Astrocyte (in vitro differentiated cells and primary cell): ENCODE results near the gene NTRK3. TPM values are rescaled to one million over a fixed set of nuclear protein-coding genes. Genes with fewer than 3 reads are reported as not detected.

Source experiments
- DNase-seq: peaks from one replicate; pipeline ENCODE4 v3.0.0-alpha.2; 2010; ENCODE audit warnings: low read depth
- FAIRE-seq: peaks from 2 replicates; lab custom pipeline; 2011; peaks lifted over from hg19 to GRCh38; lab: Jason Lieb, UNC
- H2AFZ ChIP-seq: 2 replicates; pipeline ENCODE4 v1.6.0; 2012; ENCODE audit warnings: low read depth, low read length, inconsistent platforms
- H3K27ac ChIP-seq: 2 replicates; pipeline ENCODE4 v1.5.1; 2011; ENCODE audit warnings: low read depth, low read length, inconsistent platforms
- H3K27me3 ChIP-seq: 2 replicates; pipeline ENCODE4 v1.6.0; 2011; ENCODE audit warnings: low read length, inconsistent platforms; ENCODE audit not compliant: insufficient read depth
- H3K36me3 ChIP-seq: 2 replicates; pipeline ENCODE4 v1.5.1; 2011; ENCODE audit warnings: low read length, inconsistent platforms; ENCODE audit not compliant: insufficient read depth
- H3K4me1 ChIP-seq: 2 replicates; pipeline ENCODE4 v1.5.1; 2011; ENCODE audit warnings: low read length, inconsistent platforms; ENCODE audit not compliant: insufficient read depth
- H3K4me2 ChIP-seq: 2 replicates; pipeline ENCODE4 v1.6.0; 2012; ENCODE audit warnings: low read length, inconsistent platforms
- H3K4me3 ChIP-seq: 2 replicates; pipeline ENCODE4 v1.5.1; 2011; ENCODE audit warnings: low read depth, mild to moderate bottlenecking, low read length, inconsistent platforms; ENCODE audit not compliant: insufficient read depth
- H3K79me2 ChIP-seq: 2 replicates; pipeline ENCODE4 v1.6.0; 2012; ENCODE audit warnings: mild to moderate bottlenecking, low read length, inconsistent platforms; ENCODE audit not compliant: insufficient read depth
- H3K9ac ChIP-seq: 2 replicates; pipeline ENCODE4 v1.6.0; 2012; ENCODE audit warnings: mild to moderate bottlenecking, low read length, inconsistent platforms
- H3K9me3 ChIP-seq: 2 replicates; pipeline ENCODE4 v1.5.1; 2012; ENCODE audit warnings: low read depth, mild to moderate bottlenecking, low read length, inconsistent platforms; ENCODE audit not compliant: insufficient read depth
- H4K20me1 ChIP-seq: 2 replicates; pipeline ENCODE4 v1.6.0; 2012; ENCODE audit warnings: low read length, inconsistent platforms; ENCODE audit not compliant: insufficient read depth
- H3K27ac Mint-ChIP-seq: one replicate; pipeline ENCODE4 v1.8.0; 2021; ENCODE audit warnings: mild to moderate bottlenecking, mixed read lengths; ENCODE audit not compliant: unreplicated experiment
- H3K27me3 Mint-ChIP-seq: one replicate; pipeline ENCODE4 v1.8.0; 2021; ENCODE audit warnings: low read depth, mixed read lengths; ENCODE audit not compliant: unreplicated experiment
- H3K36me3 Mint-ChIP-seq: one replicate; pipeline ENCODE4 v1.8.0; 2021; ENCODE audit warnings: low read depth, mixed read lengths; ENCODE audit not compliant: unreplicated experiment
- H3K4me1 Mint-ChIP-seq: one replicate; pipeline ENCODE4 v1.8.0; 2021; ENCODE audit warnings: low read depth, mixed read lengths; ENCODE audit not compliant: unreplicated experiment
- H3K4me3 Mint-ChIP-seq: one replicate; pipeline ENCODE4 v1.8.0; 2021; ENCODE audit warnings: mild to moderate bottlenecking, moderate library complexity, mixed read lengths; ENCODE audit not compliant: unreplicated experiment
- H3K9me3 Mint-ChIP-seq: one replicate; pipeline ENCODE4 v1.8.0; 2021; ENCODE audit warnings: mild to moderate bottlenecking, mixed read lengths; ENCODE audit not compliant: unreplicated experiment
- EZH2 ChIP-seq: IDR thresholded peaks from 2 replicates; pipeline ENCODE4 v1.6.1; 2012; ENCODE audit warnings: mild to moderate bottlenecking, low read length, inconsistent platforms; ENCODE audit not compliant: insufficient read depth
- total RNA-seq: library from RNA; stranded (reverse); gene quantifications from 2 replicates; pipeline ENCODE4 v1.2.1, GENCODE V29; 2021
- TF ChIP-seq, protein P1 (sequence below): IDR thresholded peaks from 2 replicates; pipeline ENCODE4 v1.5.1; 2011; ENCODE audit warnings: low read depth, mild to moderate bottlenecking, inconsistent platforms, low read length, moderate library complexity; ENCODE audit not compliant: insufficient read depth

Gene NTRK3
- total RNA-seq, 1 donor from 2014 or later: 12.9 TPM

DNA sequence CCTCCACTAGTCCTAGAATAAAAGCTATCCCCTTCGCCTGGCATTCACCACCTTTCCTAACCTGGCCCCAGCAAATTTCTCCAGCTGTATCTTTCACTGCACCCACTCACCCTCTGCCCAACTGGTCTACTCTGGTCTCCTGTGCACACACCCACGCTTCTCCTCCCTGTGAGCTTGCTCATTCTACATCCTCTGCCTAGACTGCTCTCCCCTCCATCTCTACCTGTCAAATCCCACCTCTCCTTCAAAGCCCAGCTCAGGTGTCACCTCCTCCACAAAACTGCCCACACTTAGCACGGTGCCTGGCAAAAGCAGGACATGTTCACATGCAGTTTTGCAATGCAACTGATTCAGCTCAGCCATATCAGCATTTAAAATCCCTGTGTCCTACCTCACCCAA, 45.8 kb upstream of the NTRK3 start:
- TF ChIP-seq, protein P1, sequence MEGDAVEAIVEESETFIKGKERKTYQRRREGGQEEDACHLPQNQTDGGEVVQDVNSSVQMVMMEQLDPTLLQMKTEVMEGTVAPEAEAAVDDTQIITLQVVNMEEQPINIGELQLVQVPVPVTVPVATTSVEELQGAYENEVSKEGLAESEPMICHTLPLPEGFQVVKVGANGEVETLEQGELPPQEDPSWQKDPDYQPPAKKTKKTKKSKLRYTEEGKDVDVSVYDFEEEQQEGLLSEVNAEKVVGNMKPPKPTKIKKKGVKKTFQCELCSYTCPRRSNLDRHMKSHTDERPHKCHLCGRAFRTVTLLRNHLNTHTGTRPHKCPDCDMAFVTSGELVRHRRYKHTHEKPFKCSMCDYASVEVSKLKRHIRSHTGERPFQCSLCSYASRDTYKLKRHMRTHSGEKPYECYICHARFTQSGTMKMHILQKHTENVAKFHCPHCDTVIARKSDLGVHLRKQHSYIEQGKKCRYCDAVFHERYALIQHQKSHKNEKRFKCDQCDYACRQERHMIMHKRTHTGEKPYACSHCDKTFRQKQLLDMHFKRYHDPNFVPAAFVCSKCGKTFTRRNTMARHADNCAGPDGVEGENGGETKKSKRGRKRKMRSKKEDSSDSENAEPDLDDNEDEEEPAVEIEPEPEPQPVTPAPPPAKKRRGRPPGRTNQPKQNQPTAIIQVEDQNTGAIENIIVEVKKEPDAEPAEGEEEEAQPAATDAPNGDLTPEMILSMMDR: no peak
- H3K27me3 ChIP-seq: peaks cover 3% of the 10 kb centered on the region

DNA sequence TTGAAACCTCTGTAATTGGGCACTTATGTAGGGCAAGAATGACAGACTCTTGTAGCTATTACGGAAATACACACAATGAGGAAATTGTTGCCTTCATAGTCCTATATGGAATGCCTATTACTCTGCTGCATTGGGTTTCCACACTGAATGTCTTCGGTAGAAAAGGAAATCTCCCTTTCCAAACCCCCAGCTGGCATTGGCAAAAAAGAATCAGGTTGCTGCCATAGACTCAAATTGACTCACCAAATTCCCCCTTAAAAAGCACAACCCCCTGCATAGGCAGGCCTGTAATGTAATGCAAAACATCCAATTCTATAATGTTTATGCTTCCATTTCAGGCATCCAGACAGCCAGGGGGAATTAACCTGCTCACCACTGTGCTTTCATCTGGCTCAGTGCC, 44.8 kb upstream of the NTRK3 start:
- peaks cover 7% of the 10 kb centered on the region for H3K9me3 Mint-ChIP-seq
- H3K4me3 Mint-ChIP-seq: no peak overlapping the region
- Histone ChIP-seq H3K36me3 (no peaks in the 10 kb centered on the region), H2AFZ (no peak overlapping the region), H3K4me1 (no peaks in the 10 kb centered on the region), H4K20me1 (no peaks in the 10 kb centered on the region), H3K79me2 (no peaks in the 10 kb centered on the region), H3K9ac (no peak overlapping the region), H3K4me2 (no peak overlapping the region), H3K27ac (no peak overlapping the region), H3K9me3 (no peaks in the 10 kb centered on the region), H3K4me3 (no peak overlapping the region), H3K27me3 (peaks cover 3% of the 10 kb centered on the region)
- TF ChIP-seq, protein P1: no peak
- no peak for TF ChIP-seq EZH2
- no peaks in the 10 kb centered on the region for H3K36me3 Mint-ChIP-seq
- H3K27me3 Mint-ChIP-seq: peaks cover 34% of the 10 kb centered on the region
- H3K4me1 Mint-ChIP-seq: peaks cover 2% of the 10 kb centered on the region
- no peak for DNase-seq
- FAIRE-seq: no peak
- H3K27ac Mint-ChIP-seq: no peak overlapping the region

More for the DNA sequence above, 45.8 kb upstream of the NTRK3 start:
- Mint-ChIP-seq H3K4me3 (no peak overlapping the region), H3K27ac (no peak overlapping the region), H3K27me3 (peaks cover 28% of the 10 kb centered on the region), H3K9me3 (peaks cover 5% of the 10 kb centered on the region), H3K36me3 (no peaks in the 10 kb centered on the region), H3K4me1 (peaks cover 2% of the 10 kb centered on the region)
- Histone ChIP-seq H3K27ac (no peak overlapping the region), H4K20me1 (no peaks in the 10 kb centered on the region), H3K4me1 (no peaks in the 10 kb centered on the region), H3K9me3 (no peaks in the 10 kb centered on the region), H2AFZ (no peak overlapping the region), H3K4me3 (no peak overlapping the region), H3K9ac (no peak overlapping the region), H3K79me2 (no peaks in the 10 kb centered on the region), H3K36me3 (no peaks in the 10 kb centered on the region), H3K4me2 (no peak overlapping the region)
- DNase-seq (no peak), FAIRE-seq (no peak)

DNA sequence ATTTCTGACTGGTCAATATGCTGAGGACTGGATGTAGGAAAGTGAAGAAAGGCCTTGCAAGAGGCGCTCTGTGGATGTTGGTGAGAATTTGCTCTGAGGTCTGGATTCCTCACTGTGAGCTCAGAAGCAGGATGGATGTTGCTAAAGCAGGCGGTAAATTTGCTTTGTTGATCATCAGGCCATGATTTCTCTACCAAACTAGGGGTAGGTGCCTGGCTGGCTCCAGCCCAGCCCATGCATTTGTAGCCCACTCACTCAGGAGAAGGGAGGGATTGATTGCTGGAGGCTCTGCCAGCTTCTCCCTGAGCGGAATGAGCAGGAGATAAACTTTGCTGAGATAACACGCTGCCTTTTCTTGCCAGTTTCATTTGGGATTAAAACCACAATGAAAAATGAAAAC, 44.3 kb upstream of the NTRK3 start:
- H3K36me3 Mint-ChIP-seq: no peaks in the 10 kb centered on the region
- FAIRE-seq (no peak), DNase-seq (no peak)
- Histone ChIP-seq H3K27ac (no peak overlapping the region), H3K36me3 (no peaks in the 10 kb centered on the region), H3K4me1 (no peaks in the 10 kb centered on the region), H3K9me3 (no peaks in the 10 kb centered on the region), H3K79me2 (no peaks in the 10 kb centered on the region), H3K27me3 (peaks cover 3% of the 10 kb centered on the region), H4K20me1 (no peaks in the 10 kb centered on the region), H3K4me3 (no peak overlapping the region), H2AFZ (no peak overlapping the region), H3K4me2 (no peak overlapping the region), H3K9ac (no peak overlapping the region)
- peaks cover 2% of the 10 kb centered on the region for H3K4me1 Mint-ChIP-seq
- H3K27ac Mint-ChIP-seq: no peak overlapping the region
- TF ChIP-seq, protein P1: no peak
- H3K9me3 Mint-ChIP-seq: peaks cover 7% of the 10 kb centered on the region
- peaks cover 34% of the 10 kb centered on the region for H3K27me3 Mint-ChIP-seq
- H3K4me3 Mint-ChIP-seq: no peak overlapping the region
